H9 (cell line): ENCODE results near the gene KRTAP5-1. TPM values are rescaled to one million over a fixed set of nuclear protein-coding genes. Genes with fewer than 3 reads are reported as not detected.
"Not testable (repeated sequence)": the region's sequence is repeated elsewhere in the genome, so short reads cannot be mapped to it uniquely, and the experiment has no call there.

Experiments used
- DNase-seq: peaks from one replicate; pipeline ENCODE4 v3.0.0-alpha.2; 2017
- H2AFZ ChIP-seq: one replicate; pipeline ENCODE4 v1.6.1; 2013; ENCODE audit warnings: mild to moderate bottlenecking, low read length, control low read depth, moderate library complexity
- H2AK5ac ChIP-seq: 2 replicates; pipeline ENCODE4 v1.6.1; 2013; ENCODE audit warnings: low read length, control low read depth, mixed read lengths; ENCODE audit not compliant: insufficient read length
- H2BK120ac ChIP-seq: one replicate; pipeline ENCODE4 v1.6.1; 2013; ENCODE audit warnings: low read depth, mild to moderate bottlenecking, low read length, control low read depth, inconsistent platforms; ENCODE audit not compliant: poor library complexity, severe bottlenecking
- H2BK12ac ChIP-seq: 2 replicates; pipeline ENCODE4 v1.6.1; 2013; ENCODE audit warnings: low read length, control low read depth, mixed read lengths, low read depth; ENCODE audit not compliant: insufficient read length
- H2BK15ac ChIP-seq: 2 replicates; pipeline ENCODE4 v1.6.1; 2013; ENCODE audit warnings: low read depth, low read length, control low read depth
- H2BK20ac ChIP-seq: one replicate; pipeline ENCODE4 v1.6.1; 2013; ENCODE audit warnings: low read depth, mild to moderate bottlenecking, low read length, control low read depth, inconsistent platforms; ENCODE audit not compliant: poor library complexity, severe bottlenecking
- H2BK5ac ChIP-seq: 2 replicates; pipeline ENCODE4 v1.6.1; 2013; ENCODE audit warnings: low read length, control low read depth, mixed read lengths; ENCODE audit not compliant: insufficient read length
- H3K14ac ChIP-seq: 2 replicates; pipeline ENCODE4 v1.6.1; 2013; ENCODE audit warnings: low read length, control low read depth; ENCODE audit not compliant: insufficient read depth
- H3K18ac ChIP-seq: 2 replicates; pipeline ENCODE4 v1.6.1; 2013; ENCODE audit warnings: low read depth, mild to moderate bottlenecking, mixed read lengths, low read length, control low read depth; ENCODE audit not compliant: insufficient read length
- H3K23ac ChIP-seq: 2 replicates; pipeline ENCODE4 v1.6.1; 2013; ENCODE audit warnings: low read length, control low read depth, mixed read lengths, low read depth; ENCODE audit not compliant: insufficient read length
- H3K23me2 ChIP-seq: 2 replicates; pipeline ENCODE4 v1.6.1; 2013; ENCODE audit warnings: low read depth, mild to moderate bottlenecking, mixed read lengths, low read length, control low read depth; ENCODE audit not compliant: insufficient read length, poor library complexity, severe bottlenecking
- H3K27ac ChIP-seq: 2 replicates; pipeline ENCODE4 v1.5.1; 2013; ENCODE audit warnings: low read length, control low read depth, mixed read lengths, low read depth; ENCODE audit not compliant: insufficient read length
- H3K27me3 ChIP-seq: 2 replicates; pipeline ENCODE4 v1.6.1; 2013; ENCODE audit warnings: low read length, control low read depth, inconsistent platforms; ENCODE audit not compliant: insufficient read depth
- H3K4ac ChIP-seq: 2 replicates; pipeline ENCODE4 v1.6.1; 2013; ENCODE audit warnings: low read depth, mild to moderate bottlenecking, control low read depth, inconsistent platforms, low read length, moderate library complexity
- H3K4me1 ChIP-seq: 2 replicates; pipeline ENCODE4 v1.6.1; 2013; ENCODE audit warnings: low read length, control low read depth, inconsistent platforms; ENCODE audit not compliant: insufficient read depth
- H3K4me2 ChIP-seq: 2 replicates; pipeline ENCODE4 v1.6.1; 2013; ENCODE audit warnings: low read length, control low read depth, mixed read lengths; ENCODE audit not compliant: insufficient read length, insufficient read depth
- H3K56ac ChIP-seq: 2 replicates; pipeline ENCODE4 v1.6.1; 2013; ENCODE audit warnings: low read depth, mild to moderate bottlenecking, mixed read lengths, low read length, control low read depth; ENCODE audit not compliant: insufficient read length
- H3K79me1 ChIP-seq: 2 replicates; pipeline ENCODE4 v1.6.1; 2013; ENCODE audit warnings: low read depth, mild to moderate bottlenecking, moderate library complexity, low read length, control low read depth, inconsistent platforms; ENCODE audit not compliant: insufficient read depth, poor library complexity, severe bottlenecking
- H3K79me2 ChIP-seq: 2 replicates; pipeline ENCODE4 v1.6.1; 2013; ENCODE audit warnings: low read length, control low read depth, inconsistent platforms; ENCODE audit not compliant: insufficient read depth
- H3K9ac ChIP-seq: 2 replicates; pipeline ENCODE4 v1.6.1; 2013; ENCODE audit warnings: low read length, control low read depth, mixed read lengths; ENCODE audit not compliant: insufficient read length; ENCODE audit errors: extremely low read depth
- H3K9me3 ChIP-seq: one replicate; pipeline ENCODE4 v1.6.1; 2013; ENCODE audit warnings: low read depth, low read length, inconsistent platforms; ENCODE audit not compliant: control insufficient read depth
- H3T11ph ChIP-seq: one replicate; pipeline ENCODE4 v1.6.1; 2013; ENCODE audit warnings: mild to moderate bottlenecking, low read length, control low read depth, inconsistent platforms
- H4K20me1 ChIP-seq: one replicate; pipeline ENCODE4 v1.6.1; 2013; ENCODE audit not compliant: control insufficient read depth, insufficient read length, insufficient read depth
- H4K5ac ChIP-seq: 2 replicates; pipeline ENCODE4 v1.6.1; 2013; ENCODE audit warnings: low read depth, mild to moderate bottlenecking, mixed read lengths, low read length, control low read depth; ENCODE audit not compliant: insufficient read length
- H4K8ac ChIP-seq: replicated peaks from 2 replicates; pipeline ENCODE4 v1.6.1; 2013; ENCODE audit warnings: low read length, control low read depth, mixed read lengths, low read depth; ENCODE audit not compliant: insufficient read length
- H4K91ac ChIP-seq: 2 replicates; pipeline ENCODE4 v1.6.1; 2013; ENCODE audit warnings: low read depth, mild to moderate bottlenecking, moderate library complexity, mixed read lengths, low read length, control low read depth; ENCODE audit not compliant: insufficient read length
- H3K27ac Mint-ChIP-seq, 3 experiments: 2 replicates in 2 of 3; 3 replicates in 1 of 3; pipeline ENCODE4 v1.8.0; 2020 to 2021; ENCODE audit warnings: mixed read lengths in 3 of 3, mild to moderate bottlenecking in 1 of 3, moderate library complexity in 1 of 3
- H3K27me3 Mint-ChIP-seq: 2 replicates; pipeline ENCODE4 v1.8.0; 2021; ENCODE audit warnings: low read depth, mild to moderate bottlenecking, moderate library complexity, mixed read lengths
- H3K36me3 Mint-ChIP-seq, 3 experiments: 2 replicates in 2 of 3; 3 replicates in 1 of 3; pipeline ENCODE4 v1.8.0; 2020 to 2021; ENCODE audit warnings: low read depth in 3 of 3, mixed read lengths in 3 of 3; ENCODE audit not compliant: insufficient read depth in 1 of 3
- H3K4me1 Mint-ChIP-seq, 2 experiments: 2 replicates each; pipeline ENCODE4 v1.8.0; 2020; ENCODE audit warnings: mixed read lengths in 2 of 2
- H3K4me3 Mint-ChIP-seq, 2 experiments: 2 replicates in 1 of 2; 3 replicates in 1 of 2; pipeline ENCODE4 v1.8.0; 2020 to 2021; ENCODE audit warnings: mild to moderate bottlenecking in 2 of 2, mixed read lengths in 2 of 2, moderate library complexity in 1 of 2
- H3K9me3 Mint-ChIP-seq, 2 experiments: 2 replicates in 1 of 2; 3 replicates in 1 of 2; pipeline ENCODE4 v1.8.0; 2020; ENCODE audit warnings: mild to moderate bottlenecking in 2 of 2, mixed read lengths in 2 of 2, moderate library complexity in 1 of 2
- CTCF ChIP-seq: fragments of 200-600 bp; sonication (generic); conservative IDR thresholded peaks from 3 replicates; pipeline ENCODE4 v1.8.0; 2021; ENCODE audit warnings: antibody characterized with exemption, mild to moderate bottlenecking
- WGBS: extraction: QIAGEN DNeasy Blood & Tissue Kit; methylation state at CpG from one replicate; pipeline ENCODE4 v1.1.7; 2013; ENCODE audit warnings: missing lambda C conversion rate, low lambda C conversion rate, mixed read lengths; ENCODE audit not compliant: insufficient read length; ENCODE audit errors: extremely low coverage; 5-methylcytosine and 5-hydroxymethylcytosine counted together
- total RNA-seq: library from RNA; stranded (reverse); gene quantifications from 2 replicates; pipeline ENCODE4 v1.2.1, GENCODE V29; 2021

Gene KRTAP5-1
- total RNA-seq, 1 experiment from 2014 or later: not detected

DNA sequence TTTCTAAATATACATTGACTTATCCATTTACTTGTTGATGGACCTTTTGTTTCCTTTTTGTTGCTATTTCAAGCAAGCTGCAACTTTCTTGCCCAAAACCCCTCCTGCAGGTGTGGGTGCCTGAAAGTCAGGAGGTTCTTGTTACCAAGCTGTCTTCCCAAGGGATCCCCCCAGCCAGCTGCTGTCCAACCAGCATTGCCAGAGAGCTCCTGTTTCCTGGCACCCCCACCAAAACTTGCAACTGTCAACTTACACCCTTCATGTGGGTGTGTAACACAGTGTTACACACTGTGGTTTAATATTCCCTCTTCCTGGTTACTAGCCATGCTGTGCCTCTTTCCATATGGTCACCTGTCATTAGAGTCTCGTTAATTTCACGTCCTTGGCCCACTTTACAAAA is 1.6 kb upstream of the KRTAP5-1 start:
- no peak overlapping the region for H3K27ac ChIP-seq
- WGBS: no CpG with 5 or more reads among the region's 2 CpGs

GRCh38 chr11:1582909-1583308 is 2.2 kb downstream of the KRTAP5-1 start:
- not testable (repeated sequence) for H2AFZ ChIP-seq, H3K4me2 ChIP-seq, H2BK120ac ChIP-seq, H3K23ac ChIP-seq, H2BK5ac ChIP-seq, H4K8ac ChIP-seq, H4K20me1 ChIP-seq, DNase-seq, H3K4ac ChIP-seq, H3K79me1 ChIP-seq, H2BK12ac ChIP-seq, H4K91ac ChIP-seq, H3K79me2 ChIP-seq, H3K56ac ChIP-seq, H3K18ac ChIP-seq, H3K9me3 Mint-ChIP-seq, H3K14ac ChIP-seq, H3K27me3 ChIP-seq, H3K4me3 Mint-ChIP-seq, H2BK15ac ChIP-seq, H4K5ac ChIP-seq, H3K4me1 Mint-ChIP-seq, H3K23me2 ChIP-seq, H3K27ac ChIP-seq, H3K9me3 ChIP-seq, H3K36me3 Mint-ChIP-seq, H3K9ac ChIP-seq, H3K27ac Mint-ChIP-seq, H3T11ph ChIP-seq, H2BK20ac ChIP-seq, H2AK5ac ChIP-seq, H3K4me1 ChIP-seq
- WGBS: no CpG with 5 or more reads among the region's 2 CpGs
- H3K27me3 Mint-ChIP-seq: peaks cover 49% of the 10 kb centered on the region

More for the DNA sequence above, 1.6 kb upstream of the KRTAP5-1 start:
- no peak overlapping the region for H2BK5ac ChIP-seq
- H3K18ac ChIP-seq: no peak overlapping the region
- H3K4me2 ChIP-seq: no peak overlapping the region
- no peak for DNase-seq
- Mint-ChIP-seq H3K27me3 (peaks cover 52% of the 10 kb centered on the region), H3K36me3 (no peaks in the 10 kb centered on the region), H3K27ac (no peak overlapping the region), H3K4me3 (no peak overlapping the region), H3K9me3 (peaks cover 0 to 2% of the 10 kb centered on the region in 2 experiments; a peak in 1 of 5 replicates), H3K4me1 (peaks cover 2 to 8% of the 10 kb centered on the region in 2 experiments; a peak in 2 of 4 replicates)
- H2BK120ac ChIP-seq: no peak overlapping the region
- no peak overlapping the region for H2BK12ac ChIP-seq
- H3K4ac ChIP-seq: no peak overlapping the region
- H3K14ac ChIP-seq: no peak overlapping the region
- no peak for TF ChIP-seq CTCF
- no peaks in the 10 kb centered on the region; the same call in 1 of the 2 replicates for H3K4me1 ChIP-seq
- no peaks in the 10 kb centered on the region for H3K27me3 ChIP-seq
- no peak overlapping the region for H3K9ac ChIP-seq
- H3K23ac ChIP-seq: no peak overlapping the region
- no peak overlapping the region for H3K56ac ChIP-seq
- H4K91ac ChIP-seq: no peak overlapping the region
- H2AFZ ChIP-seq: no peak overlapping the region
- H3T11ph ChIP-seq: no peak overlapping the region
- no peak overlapping the region for H4K8ac ChIP-seq
- H4K20me1 ChIP-seq: no peaks in the 10 kb centered on the region
- no peak overlapping the region for H4K5ac ChIP-seq
- no peaks in the 10 kb centered on the region for H3K79me1 ChIP-seq
- H2AK5ac ChIP-seq: no peak overlapping the region
- no peaks in the 10 kb centered on the region for H3K23me2 ChIP-seq
- H2BK20ac ChIP-seq: no peak overlapping the region
- no peak overlapping the region for H2BK15ac ChIP-seq
- H3K79me2 ChIP-seq: no peaks in the 10 kb centered on the region
- no peaks in the 10 kb centered on the region for H3K9me3 ChIP-seq
